GM18502 (cell line): ENCODE data around the gene PCCA.
"Not testable (repeated sequence)": the region's sequence is repeated elsewhere in the genome, so short reads cannot be mapped to it uniquely, and the experiment has no call there.

Experiments used
- ATAC-seq: cut with Tn5 transposase; IDR thresholded peaks from one replicate; pipeline ENCODE4 v1.9.1; 2021; ENCODE audit warnings: mild to moderate bottlenecking; ENCODE audit not compliant: unreplicated experiment, poor library complexity

The PCCA gene

DNA sequence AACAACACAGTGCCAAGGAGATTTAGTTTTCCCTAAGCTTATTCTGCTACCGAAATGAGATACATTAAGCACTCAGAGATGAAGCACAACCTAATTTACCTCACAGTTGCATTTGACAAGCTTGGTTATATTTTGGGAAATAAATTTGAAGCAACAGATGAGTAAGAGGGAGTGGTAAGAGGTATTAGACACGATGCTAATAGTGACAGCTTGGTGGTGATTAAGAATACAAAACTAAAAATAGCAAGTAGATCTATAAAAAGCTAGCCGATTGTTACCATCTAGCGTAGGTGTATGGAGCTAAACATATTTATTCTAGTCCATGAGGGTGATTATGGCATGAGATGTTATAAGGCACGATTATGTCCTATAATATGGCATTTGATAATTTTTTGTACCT, 208.5 kb downstream of the PCCA start:
- no peak for ATAC-seq

DNA sequence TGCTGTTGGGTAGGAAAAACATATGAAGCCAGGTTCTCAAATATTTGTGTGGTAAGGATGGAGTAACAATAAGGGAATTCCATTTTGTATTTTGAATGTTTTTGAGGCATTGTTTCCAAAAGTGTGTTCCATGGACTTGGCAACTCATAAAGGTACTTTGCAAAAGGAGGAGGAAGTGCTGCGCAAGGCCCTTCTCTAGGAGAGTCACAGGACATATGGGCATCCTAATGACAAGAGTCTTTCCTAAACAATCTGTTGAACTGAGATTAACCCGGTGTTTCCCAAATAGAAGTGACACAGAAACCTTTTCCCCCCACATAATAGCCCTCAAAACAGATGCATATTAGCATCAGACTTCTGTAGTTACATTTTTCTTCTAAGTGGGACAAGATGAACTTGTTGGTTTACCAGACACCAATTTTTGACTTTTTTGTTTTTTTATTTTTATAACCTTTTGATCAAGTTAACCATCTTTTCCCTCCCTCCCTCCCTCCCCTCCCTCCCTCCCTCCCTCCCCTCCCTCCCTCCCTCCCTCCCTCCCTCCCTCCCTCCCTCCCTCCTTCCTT, 209.3 kb downstream of the PCCA start:
- ATAC-seq, result no peak

GRCh38 chr13:100298691-100299090, 209.8 kb downstream of the PCCA start:
- ATAC-seq, result no peak

GRCh38 chr13:100300243-100300642, 211.3 kb downstream of the PCCA start:
- ATAC-seq, result no peak

- no peak for ATAC-seq
Observed at GRCh38 chr13:100300708-100301107, 211.8 kb downstream of the PCCA start.

- no peak for ATAC-seq
Observed at GRCh38 chr13:100301418-100301817, 212.5 kb downstream of the PCCA start.

GRCh38 chr13:100302391-100302790, 213.5 kb downstream of the PCCA start:
- ATAC-seq, result no peak

DNA sequence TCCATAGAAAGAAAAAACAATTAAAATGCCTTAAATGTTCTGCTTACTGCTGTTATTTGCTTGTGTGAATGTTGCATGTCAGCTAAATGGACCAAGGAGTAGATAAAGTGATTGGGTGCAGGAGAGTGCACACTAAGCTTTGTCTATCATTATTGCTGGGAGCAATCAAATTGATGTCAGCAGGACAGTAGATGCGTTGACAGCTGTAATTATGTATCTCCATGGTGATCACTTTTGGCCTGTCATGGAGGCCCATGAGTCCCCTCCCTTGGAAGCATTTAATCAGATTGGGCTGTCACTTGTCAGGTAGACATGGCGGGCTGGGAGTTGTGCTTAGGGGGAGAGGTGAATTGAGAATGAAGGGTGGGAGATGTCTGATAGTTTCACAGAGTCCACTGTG, 215.3 kb downstream of the PCCA start:
- no peak for ATAC-seq

GRCh38 chr13:100305398-100305797, 216.5 kb downstream of the PCCA start:
- ATAC-seq, result no peak

DNA sequence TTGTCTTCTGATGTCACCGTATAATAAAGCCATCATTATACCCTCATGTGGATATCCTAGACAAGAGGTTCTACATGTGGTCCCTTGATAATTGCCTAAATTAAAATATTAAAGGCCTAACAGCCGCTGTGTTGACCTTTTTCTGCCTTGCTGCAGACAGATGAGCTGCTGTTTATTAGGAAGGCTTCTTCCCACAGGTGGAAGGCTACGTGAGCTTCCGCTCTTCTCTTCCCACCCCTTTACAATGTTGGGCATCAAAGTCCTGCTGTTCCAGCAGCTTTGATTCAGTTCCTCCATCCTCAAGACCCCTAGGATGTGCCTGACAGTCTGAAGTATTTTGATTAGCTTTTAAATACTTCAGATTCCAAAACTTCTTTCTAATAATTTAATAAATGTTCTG, 217.1 kb downstream of the PCCA start:
- ATAC-seq, result no peak

GRCh38 chr13:100306434-100306999, 217.6 kb downstream of the PCCA start:
- ATAC-seq, result no peak

GRCh38 chr13:100314132-100314910, 225.4 kb downstream of the PCCA start:
- ATAC-seq, result no peak

DNA sequence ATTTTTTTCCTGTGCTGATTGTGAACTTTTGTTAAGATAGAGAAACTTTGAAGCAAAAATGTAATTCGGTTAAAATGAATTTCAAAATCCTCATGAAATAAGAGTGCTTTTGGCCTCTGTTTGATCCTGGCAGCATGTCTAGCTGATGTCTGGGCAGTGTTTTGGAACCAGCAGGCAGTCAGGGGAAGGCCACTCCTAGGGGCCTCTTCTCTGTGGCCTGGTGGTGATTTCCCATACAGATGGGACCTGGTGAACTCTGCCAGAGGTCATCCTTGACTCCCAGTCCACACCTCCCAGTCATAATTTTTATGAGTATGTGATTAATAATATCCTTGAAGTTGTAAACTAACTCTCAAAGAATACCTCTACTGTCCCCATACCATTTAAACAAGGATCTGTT, 226.6 kb downstream of the PCCA start:
- ATAC-seq, result no peak

DNA sequence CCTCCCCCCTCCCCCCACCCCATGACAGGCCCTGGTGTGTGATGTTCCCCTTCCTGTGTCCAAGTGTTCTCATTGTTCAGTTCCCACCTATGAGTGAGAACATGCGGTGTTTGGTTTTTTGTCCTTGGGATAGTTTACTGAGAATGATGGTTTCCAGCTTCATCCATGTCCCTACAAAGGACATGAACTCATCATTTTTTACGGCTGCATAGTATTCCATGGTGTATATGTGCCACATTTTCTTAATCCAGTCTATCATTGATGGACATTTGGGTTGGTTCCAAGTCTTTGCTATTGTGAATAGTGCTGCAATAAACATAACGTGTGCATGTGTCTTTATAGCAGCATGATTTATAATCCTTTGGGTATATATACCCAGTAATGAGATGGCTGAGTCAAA, 229.6 kb downstream of the PCCA start:
- ATAC-seq, result not testable (repeated sequence)

DNA sequence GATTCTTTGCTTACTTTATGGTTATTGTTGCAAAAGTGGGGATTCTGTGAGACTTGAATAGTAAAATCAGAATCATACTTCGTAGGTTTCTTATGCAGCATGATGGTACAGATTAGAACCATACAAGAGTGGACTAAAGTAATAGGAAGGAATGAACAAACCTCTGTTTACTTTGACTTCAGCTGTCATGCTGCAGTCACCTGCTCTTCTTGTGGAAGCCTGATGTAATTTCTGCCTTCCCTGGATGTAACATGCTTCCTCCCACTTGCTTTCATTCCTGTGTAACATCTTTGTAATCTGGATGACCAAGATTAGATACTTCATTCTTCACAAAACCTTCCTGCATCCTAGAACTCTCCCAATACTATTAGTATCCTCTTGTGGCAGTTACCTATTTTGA, 235.0 kb downstream of the PCCA start:
- no peak for ATAC-seq

DNA sequence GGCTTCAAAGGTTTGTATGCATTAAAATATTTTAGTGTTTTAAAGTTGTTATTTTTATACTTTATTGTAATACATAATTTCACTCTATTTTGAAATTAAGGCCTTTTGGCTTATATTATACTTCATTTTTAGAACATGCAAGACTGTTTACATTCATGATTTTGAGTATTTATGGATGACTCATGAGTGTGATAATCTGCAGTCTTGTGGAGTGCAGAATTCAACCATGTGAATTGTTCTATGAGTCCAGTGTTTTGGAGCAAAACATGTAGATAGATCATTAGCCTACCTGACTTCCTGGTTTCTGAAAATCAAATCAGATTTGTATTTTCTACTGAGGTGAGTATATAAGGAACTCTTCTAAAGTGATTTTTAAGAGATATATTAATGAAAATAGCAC, 241.8 kb downstream of the PCCA start:
- ATAC-seq, result no peak

DNA sequence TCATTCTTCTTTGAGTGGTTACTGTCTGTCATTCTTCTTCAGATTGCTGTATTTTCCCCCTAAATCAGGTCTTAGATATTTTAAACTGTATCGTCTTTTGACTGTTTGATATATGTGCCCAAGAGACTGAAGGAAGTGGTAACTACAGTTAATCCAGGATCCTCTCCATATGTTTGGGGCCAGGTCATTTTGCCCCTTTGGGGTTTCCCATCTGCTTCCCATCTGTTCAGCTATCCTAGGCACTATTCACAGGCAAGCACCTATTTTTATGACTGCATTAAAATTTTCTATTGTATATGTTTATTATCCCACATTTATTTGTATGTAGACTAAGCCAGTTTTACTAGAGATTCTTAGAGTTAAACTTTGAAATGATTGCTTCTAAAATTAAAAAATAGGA, 244.2 kb downstream of the PCCA start:
- ATAC-seq, result no peak

GRCh38 chr13:100334214-100334613, 245.3 kb downstream of the PCCA start:
- ATAC-seq, result no peak

DNA sequence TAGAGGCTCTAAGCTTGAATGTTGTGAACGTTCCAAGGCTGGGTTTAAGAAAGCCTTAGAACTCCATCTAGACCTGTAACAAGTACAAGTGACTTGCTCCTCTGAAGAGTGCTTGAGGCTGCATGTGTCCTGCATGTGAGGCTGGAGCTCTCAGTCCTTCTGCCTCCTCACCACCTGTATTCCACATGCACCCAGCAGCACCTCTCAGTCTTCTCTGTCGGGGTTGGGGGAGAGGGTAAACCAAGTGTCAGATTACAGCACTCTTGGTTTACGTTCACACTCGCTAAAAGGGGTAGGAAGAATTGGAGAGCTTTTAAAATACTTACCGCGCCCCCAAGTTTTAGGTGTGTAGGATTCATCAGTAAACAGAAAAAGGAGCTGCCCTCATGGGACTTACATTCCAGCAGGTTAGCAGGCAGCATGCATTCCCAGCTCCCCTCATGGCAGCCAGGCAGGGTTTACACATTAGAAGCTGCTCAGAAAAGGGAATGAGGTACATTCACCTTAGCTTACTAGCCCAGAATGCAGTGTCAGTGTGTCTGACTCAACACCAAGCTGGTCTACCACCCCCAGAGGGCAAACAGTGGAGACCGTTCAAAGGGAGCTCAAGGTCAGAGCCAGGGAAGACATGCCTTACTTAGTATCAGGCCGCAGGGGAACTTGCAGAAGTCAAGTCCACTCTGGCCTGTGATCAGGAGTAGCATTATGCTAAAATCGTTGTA, 248.1 kb downstream of the PCCA start:
- ATAC-seq, result no peak

GRCh38 chr13:100338275-100338674, 249.4 kb downstream of the PCCA start:
- ATAC-seq, result no peak

DNA sequence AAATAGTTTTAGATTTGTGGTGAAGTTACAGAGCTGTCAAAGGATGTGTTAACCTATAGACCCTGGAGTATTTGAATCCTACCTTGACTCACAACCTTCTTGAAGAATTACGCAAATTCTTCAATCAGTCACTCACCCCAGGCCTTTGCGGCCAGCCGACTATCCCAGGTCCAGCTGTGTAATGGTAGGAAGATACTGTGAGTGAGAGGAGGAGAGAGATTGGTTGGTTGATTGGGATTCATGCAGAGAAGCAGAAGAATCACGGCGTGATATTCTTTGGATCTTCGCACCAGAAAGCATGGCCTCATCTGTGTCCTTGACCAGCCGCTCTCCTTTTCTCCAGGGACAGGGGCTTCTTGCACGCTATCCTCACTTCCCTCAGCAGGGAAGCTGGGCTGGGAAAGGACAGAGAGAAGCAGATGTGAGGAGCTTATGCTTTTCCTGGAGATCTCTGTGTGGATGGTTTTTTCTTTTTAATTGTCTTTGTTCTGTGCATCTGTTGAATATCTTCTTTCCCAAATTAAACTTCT, 250.6 kb downstream of the PCCA start:
- ATAC-seq, result no peak
